NB4 (cell line): ENCODE measurements around the gene PRR27.

ENCODE experiments used
- CTCF ChIP-seq: IDR thresholded peaks from one replicate; pipeline ENCODE4 v1.5.1; 2012; ENCODE audit warnings: low read depth, low read length
- POLR2A ChIP-seq: IDR thresholded peaks from 2 replicates; pipeline ENCODE4 v1.6.1; 2011; ENCODE audit warnings: mild to moderate bottlenecking; ENCODE audit not compliant: insufficient read length; ENCODE audit errors: extremely low read depth

- TF ChIP-seq CTCF (no peak), POLR2A (no peak)
Measured at GRCh38 chr4:70192895-70193294, 38.9 kb downstream of the PRR27 start.
